ENCODE results near the gene SP5.
"Not testable (repeated sequence)": the region's sequence is repeated elsewhere in the genome, so short reads cannot be mapped to it uniquely, and the experiment has no call there.

SP5 gene

GRCh38 chr2:170739507-170740046, 24.4 kb downstream of the SP5 start:
- Histone ChIP-seq H3K9me3 (ENCODE audit: control insufficient read depth, low read length) (peaks cover 20% of the 10 kb centered on the region), H3K36me3 (ENCODE audit: control insufficient read depth, insufficient read depth, low read length) (no peaks in the 10 kb centered on the region), H3K4me3 (ENCODE audit: extremely low read depth, insufficient read depth, low read length, poor library complexity, severe bottlenecking) (no peak overlapping the region), H3K27ac (ENCODE audit: low read depth, low read length, severe bottlenecking) (no peak overlapping the region), H3K4me1 (ENCODE audit: control insufficient read depth, insufficient read depth, low read length, poor library complexity, severe bottlenecking) (peaks cover 9% of the 10 kb centered on the region)
- WGBS, 2 experiments (ENCODE audit: insufficient coverage in 2 of 2) = 93 to 100% methylated on average over 2 of the region's 3 CpGs

DNA sequence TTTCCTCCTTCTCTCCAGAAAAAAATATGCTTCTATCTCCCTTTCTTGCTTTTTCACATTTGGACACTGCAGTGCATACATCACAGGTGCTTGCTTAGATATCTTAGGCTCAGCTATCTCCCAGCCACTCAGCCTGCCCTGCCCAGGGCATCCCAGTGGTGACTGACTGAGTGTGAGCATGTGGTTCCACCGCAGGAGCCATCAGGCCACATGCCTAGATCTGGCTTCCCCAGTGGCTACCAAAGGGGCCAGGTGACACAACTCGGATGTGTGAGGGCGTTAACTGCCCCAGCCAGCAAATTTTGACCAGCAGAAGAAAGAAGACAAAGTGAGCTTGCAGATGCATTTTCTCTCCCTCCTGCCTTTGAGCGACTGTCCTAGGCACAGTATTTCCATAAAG, 25.5 kb downstream of the SP5 start:
- Histone ChIP-seq H3K4me1 (ENCODE audit: control insufficient read depth, insufficient read depth, low read length, poor library complexity, severe bottlenecking) (peaks cover 9% of the 10 kb centered on the region), H3K27ac (ENCODE audit: low read depth, low read length, severe bottlenecking) (no peak overlapping the region), H3K36me3 (ENCODE audit: control insufficient read depth, insufficient read depth, low read length) (no peaks in the 10 kb centered on the region), H3K9me3 (ENCODE audit: control insufficient read depth, low read length) (peaks cover 20% of the 10 kb centered on the region), H3K4me3 (ENCODE audit: extremely low read depth, insufficient read depth, low read length, poor library complexity, severe bottlenecking) (no peak overlapping the region)
- WGBS, 2 experiments (ENCODE audit: insufficient coverage in 2 of 2) = 80 to 86% methylated on average over 4 of the region's 4 CpGs

GRCh38 chr2:170742000-170742399, 26.9 kb downstream of the SP5 start:
- Histone ChIP-seq H3K36me3 (ENCODE audit: control insufficient read depth, insufficient read depth, low read length) (no peaks in the 10 kb centered on the region), H3K4me1 (ENCODE audit: control insufficient read depth, insufficient read depth, low read length, poor library complexity, severe bottlenecking) (peaks cover 9% of the 10 kb centered on the region), H3K27ac (ENCODE audit: low read depth, low read length, severe bottlenecking) (no peak overlapping the region), H3K4me3 (ENCODE audit: extremely low read depth, insufficient read depth, low read length, poor library complexity, severe bottlenecking) (no peak overlapping the region), H3K9me3 (ENCODE audit: control insufficient read depth, low read length) (peaks cover 9% of the 10 kb centered on the region)
- WGBS, 2 experiments (ENCODE audit: insufficient coverage in 2 of 2) = 93 to 100% methylated on average over 3 of the region's 3 CpGs

DNA sequence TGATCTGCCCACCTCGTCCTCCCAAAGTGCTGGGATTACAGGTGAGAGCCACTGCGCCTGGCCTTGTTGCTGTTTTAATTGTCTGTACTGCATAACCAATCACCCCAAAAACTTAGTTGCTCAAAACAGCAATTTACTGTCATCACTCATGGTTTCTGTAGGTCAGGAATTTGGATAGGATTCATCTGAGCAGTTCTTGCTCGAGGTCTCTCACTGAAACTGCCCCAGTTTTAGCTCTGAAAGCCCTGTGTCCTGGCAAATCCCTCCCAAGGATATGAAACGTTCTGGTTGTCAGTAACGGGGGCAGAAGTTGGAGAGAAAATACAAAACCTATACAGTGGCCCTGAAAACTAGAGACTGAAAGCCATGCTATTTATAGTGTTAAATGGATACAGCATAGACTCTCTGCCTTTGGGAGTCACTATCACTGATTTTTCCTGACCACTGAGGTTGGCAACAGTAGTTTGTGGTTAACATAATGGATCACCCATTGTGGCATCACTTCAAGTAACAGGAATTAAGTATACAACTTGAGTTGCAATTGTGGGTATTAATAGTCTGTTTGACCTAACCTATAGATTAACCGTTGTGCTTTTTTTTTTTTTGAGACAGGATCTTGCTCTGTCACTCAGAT, 27.9 kb downstream of the SP5 start:
- no peak overlapping the region for H3K27ac ChIP-seq (ENCODE audit: low read depth, low read length, severe bottlenecking)
- 85 to 90% methylated on average over 2 of the region's 6 CpGs for WGBS, 2 experiments (ENCODE audit: insufficient coverage in 2 of 2)
- H3K4me1 ChIP-seq (ENCODE audit: control insufficient read depth, insufficient read depth, low read length, poor library complexity, severe bottlenecking) = peaks cover 9% of the 10 kb centered on the region
- H3K9me3 ChIP-seq (ENCODE audit: control insufficient read depth, low read length) = no peaks in the 10 kb centered on the region
- no peak overlapping the region for H3K4me3 ChIP-seq (ENCODE audit: extremely low read depth, insufficient read depth, low read length, poor library complexity, severe bottlenecking)
- H3K36me3 ChIP-seq (ENCODE audit: control insufficient read depth, insufficient read depth, low read length) = no peaks in the 10 kb centered on the region

DNA sequence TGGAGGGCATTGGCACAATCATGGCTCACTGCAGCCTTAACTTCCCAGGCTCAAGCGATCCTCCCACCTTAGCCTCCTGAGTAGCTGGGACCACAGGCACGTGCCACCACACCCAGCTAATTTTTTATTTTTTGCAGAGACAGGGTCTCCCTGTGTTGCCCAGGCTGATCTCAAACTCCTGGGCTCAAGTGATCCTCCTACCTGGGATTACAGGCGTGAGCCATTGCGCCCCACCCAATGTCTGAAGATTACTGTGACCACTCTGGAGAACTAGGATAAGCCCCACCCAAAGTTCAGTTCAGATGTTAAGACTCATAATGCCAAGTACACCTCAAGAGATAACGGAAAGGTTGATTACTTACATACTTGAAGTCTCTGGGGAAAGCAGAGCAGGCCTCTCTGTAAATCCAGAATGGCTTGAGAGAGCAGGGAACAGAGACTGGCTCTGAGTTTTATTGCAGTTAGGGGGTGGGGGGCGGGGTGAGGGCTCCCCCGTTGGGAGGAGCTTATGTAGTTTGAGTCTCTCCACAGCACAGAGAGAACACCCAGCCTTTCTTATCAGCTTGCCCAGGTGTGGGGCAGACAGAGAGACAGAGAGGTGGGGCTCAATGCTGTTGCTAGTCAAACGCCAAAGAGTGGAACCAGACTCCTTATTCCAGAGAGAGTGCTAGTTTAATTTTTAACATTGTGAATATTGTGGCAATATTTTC, 28.5 kb downstream of the SP5 start:
- H3K9me3 ChIP-seq (ENCODE audit: control insufficient read depth, low read length) = no peaks in the 10 kb centered on the region
- 90 to 98% methylated on average over 6 of the region's 8 CpGs for WGBS, 2 experiments (ENCODE audit: insufficient coverage in 2 of 2)
- no peak overlapping the region for H3K27ac ChIP-seq (ENCODE audit: low read depth, low read length, severe bottlenecking)
- H3K36me3 ChIP-seq (ENCODE audit: control insufficient read depth, insufficient read depth, low read length) = no peaks in the 10 kb centered on the region
- H3K4me3 ChIP-seq (ENCODE audit: extremely low read depth, insufficient read depth, low read length, poor library complexity, severe bottlenecking) = no peak overlapping the region
- peaks cover 9% of the 10 kb centered on the region for H3K4me1 ChIP-seq (ENCODE audit: control insufficient read depth, insufficient read depth, low read length, poor library complexity, severe bottlenecking)

DNA sequence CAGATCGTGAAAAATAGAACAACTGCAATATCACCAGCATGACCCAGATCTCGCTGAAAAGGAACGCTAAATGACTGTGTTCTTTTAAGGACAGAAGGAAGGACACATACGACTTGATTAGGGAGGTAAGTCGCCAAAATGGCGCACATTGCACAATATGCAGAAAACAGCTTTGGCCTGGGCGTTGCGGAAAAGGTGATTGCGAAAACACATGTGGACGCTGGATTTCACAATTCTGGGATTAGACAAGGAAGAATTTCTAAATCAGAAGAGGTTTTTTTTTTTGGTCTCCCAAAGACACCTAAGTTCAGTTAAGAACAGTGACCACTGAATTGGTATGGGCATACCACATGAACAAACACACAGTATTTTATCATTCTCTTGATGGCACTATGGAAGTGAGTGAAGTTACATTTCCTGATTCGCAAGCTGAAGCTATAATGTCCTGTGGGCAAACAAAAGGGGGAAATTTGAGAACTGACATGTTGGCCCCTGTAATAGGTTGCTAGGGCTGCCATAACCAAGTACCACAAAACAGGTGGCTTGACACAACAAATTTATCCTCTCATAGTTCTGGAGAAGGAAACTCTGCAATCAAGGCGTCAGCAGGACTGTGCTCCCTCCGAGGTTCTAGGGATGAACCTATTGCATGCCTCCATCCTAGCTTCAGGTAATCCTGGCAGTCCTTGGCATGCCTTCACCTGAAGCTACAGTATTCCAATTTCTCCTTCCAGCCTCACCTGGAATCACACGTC, 29.3 kb downstream of the SP5 start:
- Histone ChIP-seq H3K9me3 (ENCODE audit: control insufficient read depth, low read length) (no peaks in the 10 kb centered on the region), H3K36me3 (ENCODE audit: control insufficient read depth, insufficient read depth, low read length) (no peaks in the 10 kb centered on the region), H3K4me1 (ENCODE audit: control insufficient read depth, insufficient read depth, low read length, poor library complexity, severe bottlenecking) (peaks cover 4% of the 10 kb centered on the region), H3K27ac (ENCODE audit: low read depth, low read length, severe bottlenecking) (no peak overlapping the region), H3K4me3 (ENCODE audit: extremely low read depth, insufficient read depth, low read length, poor library complexity, severe bottlenecking) (no peak overlapping the region)
- 89 to 92% methylated on average over 12 to 13 of the region's 14 CpGs for WGBS, 2 experiments (ENCODE audit: insufficient coverage in 2 of 2)

DNA sequence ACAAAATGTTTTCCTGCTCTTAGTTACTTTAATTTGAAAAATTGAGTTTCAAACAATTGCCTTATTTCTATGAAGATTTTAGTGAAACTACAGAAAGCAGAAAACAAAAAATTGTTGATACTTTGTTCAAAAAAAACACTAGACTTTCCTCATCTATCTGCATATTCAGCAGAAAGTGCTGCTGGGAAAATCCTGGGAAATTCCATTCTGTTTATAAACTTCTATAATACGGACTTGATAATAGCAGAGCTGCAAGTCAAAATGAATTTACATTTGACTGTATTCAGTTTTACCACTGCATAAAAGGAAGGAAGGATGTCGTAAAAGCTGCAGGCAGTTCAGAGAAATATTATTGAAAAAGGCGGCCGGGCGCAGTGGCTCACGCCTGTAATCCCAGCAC, 30.2 kb downstream of the SP5 start:
- no peak overlapping the region for H3K4me3 ChIP-seq (ENCODE audit: extremely low read depth, insufficient read depth, low read length, poor library complexity, severe bottlenecking)
- no peaks in the 10 kb centered on the region for H3K9me3 ChIP-seq (ENCODE audit: control insufficient read depth, low read length)
- WGBS, 2 experiments (ENCODE audit: insufficient coverage in 2 of 2) = 86 to 98% methylated on average over 4 to 5 of the region's 6 CpGs
- H3K36me3 ChIP-seq (ENCODE audit: control insufficient read depth, insufficient read depth, low read length) = no peaks in the 10 kb centered on the region
- H3K4me1 ChIP-seq (ENCODE audit: control insufficient read depth, insufficient read depth, low read length, poor library complexity, severe bottlenecking) = no peaks in the 10 kb centered on the region
- no peak overlapping the region for H3K27ac ChIP-seq (ENCODE audit: low read depth, low read length, severe bottlenecking)

DNA sequence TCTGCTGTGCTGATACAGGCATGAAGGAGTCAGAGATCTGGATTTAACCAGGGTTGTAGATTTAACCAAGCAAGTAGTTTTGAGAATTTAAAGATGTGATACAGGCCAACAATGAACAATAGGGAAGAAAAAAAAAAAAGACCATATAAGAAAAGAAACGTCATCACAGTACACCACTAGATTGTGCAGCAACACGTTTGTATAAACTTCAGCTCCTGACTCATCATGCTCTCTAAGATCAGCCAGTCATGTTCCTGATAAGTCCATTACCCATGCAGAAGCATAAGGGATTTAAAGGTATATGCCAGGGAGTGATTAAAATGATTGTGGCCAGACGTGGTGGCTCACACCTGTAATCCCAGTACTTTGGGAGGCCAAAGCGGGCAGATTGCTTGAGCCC, 32.8 kb downstream of the SP5 start:
- no peak overlapping the region for H3K4me3 ChIP-seq (ENCODE audit: extremely low read depth, insufficient read depth, low read length, poor library complexity, severe bottlenecking)
- H3K36me3 ChIP-seq (ENCODE audit: control insufficient read depth, insufficient read depth, low read length) = no peaks in the 10 kb centered on the region
- no peaks in the 10 kb centered on the region for H3K4me1 ChIP-seq (ENCODE audit: control insufficient read depth, insufficient read depth, low read length, poor library complexity, severe bottlenecking)
- WGBS, 2 experiments (ENCODE audit: insufficient coverage in 2 of 2) = 83% methylated on average over 1 of the region's 4 CpGs; no CpG with 5 or more reads in 1 of the 2 experiments
- no peak overlapping the region for H3K27ac ChIP-seq (ENCODE audit: low read depth, low read length, severe bottlenecking)
- H3K9me3 ChIP-seq (ENCODE audit: control insufficient read depth, low read length) = no peaks in the 10 kb centered on the region

- H3K4me1 ChIP-seq (ENCODE audit: control insufficient read depth, insufficient read depth, low read length, poor library complexity, severe bottlenecking); H3K4me3 ChIP-seq (ENCODE audit: extremely low read depth, insufficient read depth, low read length, poor library complexity, severe bottlenecking); H3K27ac ChIP-seq (ENCODE audit: low read depth, low read length, severe bottlenecking); H3K36me3 ChIP-seq (ENCODE audit: control insufficient read depth, insufficient read depth, low read length); H3K9me3 ChIP-seq (ENCODE audit: control insufficient read depth, low read length): not testable (repeated sequence)
- 70 to 92% methylated on average over 1 to 12 of the region's 12 CpGs for WGBS, 2 experiments (ENCODE audit: insufficient coverage in 2 of 2)
These were observed 36.4 kb downstream of the SP5 start for GRCh38 chr2:170751555-170751954.

DNA sequence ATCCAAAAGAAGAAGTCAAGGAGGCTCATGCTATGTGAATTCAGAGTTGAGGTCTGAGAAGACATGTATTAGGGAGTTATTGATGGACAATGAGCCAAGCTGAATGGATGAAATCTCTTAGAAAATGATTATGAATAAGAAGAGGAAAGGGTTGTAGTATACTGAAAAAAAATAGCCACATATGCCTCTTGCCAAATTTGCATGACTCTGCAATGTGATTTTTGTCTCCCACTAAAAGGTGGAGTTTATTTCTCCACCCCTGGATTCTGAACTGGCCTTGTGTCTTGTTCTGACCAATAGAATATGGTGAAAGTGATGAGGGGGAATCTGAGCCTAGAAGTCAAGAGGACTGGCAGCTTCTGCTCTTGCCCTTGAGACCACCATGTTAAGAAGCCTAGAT, 46.4 kb downstream of the SP5 start:
- no peaks in the 10 kb centered on the region for H3K36me3 ChIP-seq (ENCODE audit: control insufficient read depth, insufficient read depth, low read length)
- no peak overlapping the region for H3K27ac ChIP-seq (ENCODE audit: low read depth, low read length, severe bottlenecking)
- no peaks in the 10 kb centered on the region for H3K9me3 ChIP-seq (ENCODE audit: control insufficient read depth, low read length)
- peaks cover 8% of the 10 kb centered on the region for H3K4me1 ChIP-seq (ENCODE audit: control insufficient read depth, insufficient read depth, low read length, poor library complexity, severe bottlenecking)
- no peak overlapping the region for H3K4me3 ChIP-seq (ENCODE audit: extremely low read depth, insufficient read depth, low read length, poor library complexity, severe bottlenecking)
